Type B pancreatic cell (in vitro differentiated cells): Measurements from ENCODE around the gene LRBA. TPM values are rescaled to one million over a fixed set of nuclear protein-coding genes. Genes with fewer than 3 reads are reported as not detected.
"Not testable (repeated sequence)": the region's sequence is repeated elsewhere in the genome, so short reads cannot be mapped to it uniquely, and the experiment has no call there.

ENCODE experiments used
- DNase-seq: peaks from one replicate; pipeline ENCODE4 v3.0.0; 2021; ENCODE audit warnings: mixed read lengths; ENCODE audit not compliant: unreplicated experiment; ENCODE audit errors: extremely low spot score
- H3K27ac Mint-ChIP-seq: 2 replicates; pipeline ENCODE4 v1.8.0; 2021; ENCODE audit warnings: mild to moderate bottlenecking, mixed read lengths
- H3K27me3 Mint-ChIP-seq: 2 replicates; pipeline ENCODE4 v1.8.0; 2021; ENCODE audit warnings: mixed read lengths
- H3K36me3 Mint-ChIP-seq: 2 replicates; pipeline ENCODE4 v1.8.0; 2021; ENCODE audit warnings: mixed read lengths
- H3K4me1 Mint-ChIP-seq: one replicate; pipeline ENCODE4 v1.8.0; 2021; ENCODE audit warnings: mixed read lengths; ENCODE audit not compliant: unreplicated experiment
- H3K4me3 Mint-ChIP-seq: 2 replicates; pipeline ENCODE4 v1.8.0; 2021; ENCODE audit warnings: mild to moderate bottlenecking, mixed read lengths
- H3K9me3 Mint-ChIP-seq: 2 replicates; pipeline ENCODE4 v1.8.0; 2021; ENCODE audit warnings: mixed read lengths
- total RNA-seq: library from RNA; stranded (reverse); gene quantifications from 2 replicates; pipeline ENCODE4 v1.2.1, GENCODE V29; 2021; ENCODE audit warnings: low replicate concordance
- TF ChIP-seq, protein P1 (sequence below): fragments of 200-600 bp; sonication (generic); conservative IDR thresholded peaks from 2 replicates; pipeline ENCODE4 v1.5.0; 2021; ENCODE audit warnings: antibody characterized with exemption, mild to moderate bottlenecking

Gene LRBA
- total RNA-seq, 1 donor from 2014 or later = 64.5 TPM

DNA sequence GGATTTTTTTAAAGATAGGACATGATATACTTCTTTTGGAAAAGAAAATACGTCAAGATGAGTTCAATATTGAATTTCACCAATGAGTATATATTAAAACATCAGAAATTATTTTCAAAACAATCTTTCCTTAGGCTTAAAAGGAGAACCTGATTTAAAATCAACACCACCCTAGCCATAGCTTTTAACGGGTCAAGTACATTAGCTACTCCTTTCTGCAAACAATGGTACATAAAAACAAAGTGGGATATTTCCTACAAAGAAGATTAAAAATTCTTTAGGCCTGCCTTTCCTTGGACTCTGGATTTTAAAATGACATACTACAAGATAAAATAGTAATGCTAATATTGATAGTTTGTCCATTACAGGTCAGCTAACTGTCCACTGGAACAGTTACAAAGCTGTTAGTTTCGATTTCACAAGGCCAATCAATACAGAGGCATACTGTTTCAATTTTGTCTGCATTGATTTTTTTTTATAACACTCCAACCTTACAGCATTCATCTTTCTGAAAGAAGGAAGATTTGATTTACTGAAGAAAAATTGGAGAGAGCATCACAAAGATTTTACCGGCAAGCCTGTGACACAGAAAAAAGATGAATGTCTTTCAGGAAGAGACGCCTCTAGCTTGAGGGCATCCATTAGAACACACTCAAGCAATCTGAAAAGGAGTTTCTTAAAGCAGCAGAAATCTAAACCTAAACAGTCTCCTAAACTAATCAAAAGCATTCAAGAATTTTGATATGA lies 335.9 kb downstream of the LRBA start:
- no peaks in the 10 kb centered on the region for H3K9me3 Mint-ChIP-seq
- peaks cover 27% of the 10 kb centered on the region for H3K4me1 Mint-ChIP-seq
- H3K27me3 Mint-ChIP-seq = no peaks in the 10 kb centered on the region
- peak overlapping the region; percentile 19 for H3K27ac Mint-ChIP-seq
- DNase-seq = no peak
- peak overlapping the region; percentile 48 for H3K4me3 Mint-ChIP-seq
- TF ChIP-seq, protein P1, sequence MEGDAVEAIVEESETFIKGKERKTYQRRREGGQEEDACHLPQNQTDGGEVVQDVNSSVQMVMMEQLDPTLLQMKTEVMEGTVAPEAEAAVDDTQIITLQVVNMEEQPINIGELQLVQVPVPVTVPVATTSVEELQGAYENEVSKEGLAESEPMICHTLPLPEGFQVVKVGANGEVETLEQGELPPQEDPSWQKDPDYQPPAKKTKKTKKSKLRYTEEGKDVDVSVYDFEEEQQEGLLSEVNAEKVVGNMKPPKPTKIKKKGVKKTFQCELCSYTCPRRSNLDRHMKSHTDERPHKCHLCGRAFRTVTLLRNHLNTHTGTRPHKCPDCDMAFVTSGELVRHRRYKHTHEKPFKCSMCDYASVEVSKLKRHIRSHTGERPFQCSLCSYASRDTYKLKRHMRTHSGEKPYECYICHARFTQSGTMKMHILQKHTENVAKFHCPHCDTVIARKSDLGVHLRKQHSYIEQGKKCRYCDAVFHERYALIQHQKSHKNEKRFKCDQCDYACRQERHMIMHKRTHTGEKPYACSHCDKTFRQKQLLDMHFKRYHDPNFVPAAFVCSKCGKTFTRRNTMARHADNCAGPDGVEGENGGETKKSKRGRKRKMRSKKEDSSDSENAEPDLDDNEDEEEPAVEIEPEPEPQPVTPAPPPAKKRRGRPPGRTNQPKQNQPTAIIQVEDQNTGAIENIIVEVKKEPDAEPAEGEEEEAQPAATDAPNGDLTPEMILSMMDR = no peak
- peaks cover 6% of the 10 kb centered on the region for H3K36me3 Mint-ChIP-seq

DNA sequence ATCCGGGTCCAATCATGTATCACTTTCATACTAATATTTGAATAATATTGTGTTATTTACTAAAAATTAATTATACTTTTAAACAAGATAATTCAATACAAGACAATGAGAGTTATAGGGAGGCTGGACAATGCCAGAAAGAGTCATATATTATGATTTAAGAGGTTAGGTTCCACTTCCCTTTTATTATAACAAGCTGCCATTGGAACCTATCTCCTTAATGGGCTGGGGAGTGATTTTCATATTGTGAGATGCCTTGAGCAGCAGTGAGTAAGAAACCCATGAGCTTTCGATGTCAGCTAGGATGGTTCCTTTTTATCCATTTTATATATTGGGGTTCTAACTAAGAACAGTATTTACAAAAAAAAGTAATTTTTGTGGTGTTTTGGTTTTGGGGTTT lies 341.3 kb downstream of the LRBA start:
- Mint-ChIP-seq H3K4me3 (no peak overlapping the region), H3K27me3 (no peaks in the 10 kb centered on the region), H3K4me1 (no peaks in the 10 kb centered on the region), H3K9me3 (no peaks in the 10 kb centered on the region), H3K36me3 (peaks cover 4% of the 10 kb centered on the region), H3K27ac (no peak overlapping the region)
- TF ChIP-seq, protein P1 = no peak
- DNase-seq = no peak

DNA sequence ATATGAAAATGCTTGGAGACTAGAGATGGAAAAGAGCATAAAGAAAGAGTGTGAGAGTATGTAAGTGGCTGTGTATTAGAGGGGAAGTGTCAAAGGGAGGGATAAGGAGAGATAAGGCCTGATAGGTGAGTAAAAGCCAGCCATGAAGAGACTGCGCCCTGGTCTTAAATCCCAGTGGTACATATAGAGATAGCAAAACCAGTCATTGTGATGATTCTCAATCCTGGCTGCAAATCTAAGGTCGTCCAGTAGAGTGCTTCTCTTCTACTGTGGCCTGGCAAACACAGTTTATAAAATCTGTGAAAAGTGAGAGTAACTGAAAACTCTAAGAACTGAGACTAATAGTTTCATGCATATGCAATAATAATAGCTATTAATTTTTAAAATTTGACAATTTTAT lies 346.3 kb downstream of the LRBA start:
- DNase-seq = no peak
- Mint-ChIP-seq H3K27me3 (no peaks in the 10 kb centered on the region), H3K4me1 (no peaks in the 10 kb centered on the region), H3K36me3 (peaks cover 7% of the 10 kb centered on the region), H3K9me3 (no peaks in the 10 kb centered on the region), H3K4me3 (no peak overlapping the region), H3K27ac (no peak overlapping the region)
- TF ChIP-seq, protein P1 = peak; percentile 26

DNA sequence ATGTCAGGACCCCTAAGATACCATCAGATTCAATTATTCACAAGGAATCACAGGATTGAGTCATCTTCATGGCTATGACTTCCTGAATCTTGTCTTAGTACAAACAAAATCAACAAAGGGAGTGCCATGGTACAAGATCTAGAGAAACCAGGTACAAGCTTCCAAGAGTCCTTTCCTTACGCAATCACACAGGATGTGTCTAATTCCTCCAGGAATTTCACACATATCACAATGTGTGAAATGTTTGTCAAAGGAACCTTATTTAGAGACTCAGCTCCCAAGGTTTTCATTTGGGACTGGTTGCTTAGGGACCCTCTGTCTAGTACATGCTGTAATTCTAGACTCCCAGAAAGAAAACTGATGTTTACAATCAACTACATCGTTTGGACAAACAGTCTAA lies 350.1 kb downstream of the LRBA start:
- Mint-ChIP-seq H3K4me1 (no peaks in the 10 kb centered on the region), H3K4me3 (no peak overlapping the region), H3K9me3 (no peaks in the 10 kb centered on the region), H3K27ac (no peak overlapping the region), H3K27me3 (no peaks in the 10 kb centered on the region), H3K36me3 (peaks cover 7% of the 10 kb centered on the region)
- DNase-seq = no peak
- TF ChIP-seq, protein P1 = no peak

- Mint-ChIP-seq H3K4me3 (no peak overlapping the region), H3K36me3 (peaks cover 3% of the 10 kb centered on the region), H3K9me3 (no peaks in the 10 kb centered on the region), H3K27me3 (no peaks in the 10 kb centered on the region), H3K4me1 (peaks cover 3% of the 10 kb centered on the region), H3K27ac (no peak overlapping the region)
- TF ChIP-seq, protein P1 = no peak
- no peak for DNase-seq
Observed at GRCh38 chr4:150662686-150663085, 352.4 kb downstream of the LRBA start.

DNA sequence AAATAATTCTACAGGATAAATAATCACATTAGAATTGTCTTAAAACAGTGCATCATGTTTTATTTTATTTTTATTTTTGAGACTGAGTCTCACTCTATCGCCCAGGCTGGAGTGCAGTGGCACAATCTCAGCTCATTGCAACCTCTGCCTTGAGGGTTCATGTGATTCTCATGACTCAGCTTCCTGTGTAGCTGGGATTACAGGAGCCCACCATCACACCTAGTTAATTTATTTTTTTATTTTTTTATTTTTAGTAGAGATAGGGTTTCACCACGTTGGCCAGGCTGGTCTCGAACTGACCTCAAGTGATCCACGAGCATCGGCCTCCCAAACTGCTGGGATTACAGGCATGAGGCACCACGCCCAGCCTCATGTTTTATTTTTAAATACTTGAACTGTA lies 353.5 kb downstream of the LRBA start:
- not testable (repeated sequence) for H3K4me3 Mint-ChIP-seq, H3K27ac Mint-ChIP-seq, H3K4me1 Mint-ChIP-seq, H3K36me3 Mint-ChIP-seq, DNase-seq, H3K9me3 Mint-ChIP-seq, H3K27me3 Mint-ChIP-seq

DNA sequence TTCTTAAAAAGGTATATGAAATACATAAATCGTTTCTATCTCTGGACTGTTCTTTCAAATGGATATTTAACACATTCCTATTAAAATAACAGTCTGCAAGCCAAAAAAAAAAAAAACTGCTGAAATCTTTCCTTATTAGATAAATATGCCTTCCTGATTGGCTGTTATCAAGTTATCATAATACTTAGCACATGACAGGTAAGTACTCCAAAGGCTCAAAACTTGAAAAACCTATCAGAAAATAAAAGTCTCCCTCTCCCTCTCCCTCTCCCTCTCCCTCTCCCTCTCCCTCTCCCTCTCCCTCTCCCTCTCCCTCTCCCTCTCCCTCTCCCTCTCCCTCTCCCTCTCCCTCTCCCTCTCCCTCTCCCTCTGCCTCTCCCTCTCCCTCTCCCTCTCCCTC lies 356.8 kb downstream of the LRBA start:
- H3K4me3 Mint-ChIP-seq, H3K27ac Mint-ChIP-seq, H3K4me1 Mint-ChIP-seq, H3K9me3 Mint-ChIP-seq, DNase-seq, H3K27me3 Mint-ChIP-seq, H3K36me3 Mint-ChIP-seq: not testable (repeated sequence)
